ENCODE results near the gene ISM2. TPM values are rescaled to one million over a fixed set of nuclear protein-coding genes. Genes with fewer than 3 reads are reported as not detected.
A peak's percentile ranks its signal among the peaks of the same experiment; 100 is the strongest.
"Not testable (repeated sequence)": the region's sequence is repeated elsewhere in the genome, so short reads cannot be mapped to it uniquely, and the experiment has no call there.

ISM2 gene
- total and polyA plus RNA-seq, 2 experiments from 2014 or later, result 0.69 to 1.3 TPM

DNA sequence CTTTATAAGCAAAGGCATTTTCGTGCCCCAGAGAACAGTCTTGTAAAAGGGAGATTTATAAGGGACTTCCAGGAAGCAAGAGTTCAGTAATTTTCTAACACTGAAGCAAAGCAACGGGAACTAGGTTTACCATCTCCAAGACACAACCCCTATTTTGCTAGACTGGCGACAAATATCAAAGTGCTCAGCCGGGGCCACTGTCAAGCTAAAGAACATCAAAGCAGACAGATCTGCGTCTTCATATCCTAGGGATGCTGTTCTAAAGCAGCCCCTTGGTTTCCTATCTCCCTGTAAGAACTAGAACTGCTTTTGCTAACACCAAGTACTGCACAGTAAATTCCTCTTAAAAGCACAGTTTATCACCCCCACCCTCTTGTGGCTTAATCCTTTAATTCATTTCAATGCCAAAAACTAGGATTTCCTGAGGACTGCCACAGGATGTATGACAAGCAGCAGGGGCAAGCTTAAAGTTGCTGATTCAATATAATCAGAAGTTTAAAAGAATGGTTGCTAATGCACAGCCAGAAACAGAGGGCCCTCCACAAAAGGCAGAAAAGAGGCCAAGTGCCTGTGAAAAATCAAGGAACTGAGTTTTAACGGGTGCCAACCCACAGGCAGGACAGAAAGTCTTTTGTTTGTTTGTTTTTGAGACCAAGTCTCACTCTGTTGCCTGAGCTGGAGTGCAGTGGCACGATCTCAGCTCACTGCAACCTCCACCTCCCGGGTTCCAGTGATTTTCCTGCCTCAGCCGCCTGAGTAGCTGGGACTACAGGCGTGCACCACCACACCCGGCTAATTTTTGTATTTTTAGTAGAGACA lies 44.0 kb upstream of the ISM2 start:
- Histone ChIP-seq H3K9me2 (ENCODE audit: insufficient read depth) (no peaks in the 10 kb centered on the region), H3K36me3 (ENCODE audit: insufficient read depth) (no peaks in the 10 kb centered on the region; the same call in 1 of the 2 replicates), H4K20me1 (replicated peaks; ENCODE audit: insufficient read depth) (no peaks in the 10 kb centered on the region), H3K4me1 (ENCODE audit: insufficient read depth) (no peaks in the 10 kb centered on the region), H2AFZ (no peak overlapping the region), H3K4me3 (no peak overlapping the region), H3K4me2 (no peak overlapping the region), H3K27ac (ENCODE audit: low read depth) (peak overlapping the region; percentile 85), H3K27me3 (ENCODE audit: insufficient read depth) (no peaks in the 10 kb centered on the region), H3K79me2 (replicated peaks; ENCODE audit: insufficient read depth) (no peaks in the 10 kb centered on the region), H3F3A (replicated peaks; ENCODE audit: low read depth) (no peaks in the 10 kb centered on the region)
- H3K36me3 Mint-ChIP-seq (ENCODE audit: low read depth), result peaks cover 9% of the 10 kb centered on the region; the same call in 2 of the 3 replicates
- peaks cover 3% of the 10 kb centered on the region for H3K27me3 Mint-ChIP-seq (ENCODE audit: insufficient read depth, low read depth, poor library complexity)
- no peak for DNase-seq (ENCODE audit: low spot score)
- no peak for ATAC-seq
- H3K4me3 Mint-ChIP-seq, result no peak overlapping the region
- H3K9me3 Mint-ChIP-seq, result no peaks in the 10 kb centered on the region
- H3K4me1 Mint-ChIP-seq, result 0 out of 3 replicates have a peak, but pooled peaks cover 6% of the 10 kb centered on the region
- TF ChIP-seq POLR2AphosphoS5 (IDR thresholded peaks at IDR 0.05; ENCODE audit: low read depth) (no peak), ZNF114 (CRISPR knock-in tag; IDR thresholded peaks at IDR 0.05) (no peak), JUNB (IDR thresholded peaks at IDR 0.05; ENCODE audit: unreplicated experiment) (no peak), NANOG (IDR thresholded peaks at IDR 0.05; ENCODE audit: borderline replicate concordance) (no peak)
- peak overlapping the region; percentile 26; the same call in 1 of the 2 replicates for H3K27ac Mint-ChIP-seq

DNA sequence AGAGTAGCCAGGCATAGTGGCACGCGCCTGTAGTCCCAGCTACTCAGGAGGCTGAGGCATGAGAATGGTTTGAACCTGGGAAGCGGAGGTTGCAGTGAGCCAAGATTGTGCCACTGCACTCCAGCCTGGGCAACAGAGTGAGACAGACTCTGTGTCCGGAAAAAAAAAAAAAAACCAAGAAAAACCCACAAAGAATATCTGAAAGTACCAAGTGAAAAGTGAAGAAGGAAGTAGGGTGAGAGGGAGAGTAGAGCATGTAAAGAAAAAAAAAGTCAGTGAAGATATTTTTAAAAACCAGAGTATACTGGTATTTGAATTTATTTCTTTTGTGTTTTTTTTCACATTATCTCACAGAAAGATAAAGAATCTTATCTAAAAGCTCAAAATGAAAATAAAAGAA lies 43.3 kb upstream of the ISM2 start:
- H3K27ac Mint-ChIP-seq, result 0 out of 2 replicates have a peak overlapping the region, but pooled peaks have one; percentile 31
- H3K4me3 ChIP-seq, result no peak overlapping the region

DNA sequence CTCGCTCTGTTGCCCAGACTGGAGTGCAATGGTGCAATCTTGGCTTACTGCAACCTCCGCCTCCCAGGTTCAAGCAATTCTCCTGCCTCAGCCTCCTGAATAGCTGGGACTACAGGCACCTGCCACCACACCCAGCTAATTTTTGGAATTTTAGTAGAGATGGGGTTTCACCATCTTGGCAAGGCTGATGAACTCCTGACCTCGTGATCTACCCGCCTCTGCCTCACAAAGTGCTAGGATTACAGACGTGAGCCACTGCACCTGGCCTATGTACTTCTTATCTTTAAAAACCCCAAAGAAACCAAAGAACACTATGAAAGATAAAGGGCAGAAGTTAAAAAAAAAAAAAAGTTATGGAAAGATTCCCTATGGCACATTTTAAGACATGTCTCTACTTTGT lies 38.3 kb upstream of the ISM2 start:
- not testable (repeated sequence) for H3K9me2 ChIP-seq (ENCODE audit: insufficient read depth); H3K79me2 ChIP-seq (replicated peaks; ENCODE audit: insufficient read depth); H3K27me3 Mint-ChIP-seq (ENCODE audit: insufficient read depth, low read depth, poor library complexity); H3F3A ChIP-seq (replicated peaks; ENCODE audit: low read depth); H3K4me2 ChIP-seq; H3K36me3 ChIP-seq (ENCODE audit: insufficient read depth); H2AFZ ChIP-seq; H3K4me1 Mint-ChIP-seq; H3K9me3 Mint-ChIP-seq; ATAC-seq; H4K20me1 ChIP-seq (replicated peaks; ENCODE audit: insufficient read depth); H3K4me3 Mint-ChIP-seq; H3K4me3 ChIP-seq; DNase-seq (ENCODE audit: low spot score); H3K27ac ChIP-seq (ENCODE audit: low read depth); H3K27ac Mint-ChIP-seq; H3K27me3 ChIP-seq (ENCODE audit: insufficient read depth); H3K4me1 ChIP-seq (ENCODE audit: insufficient read depth)
- H3K36me3 Mint-ChIP-seq (ENCODE audit: low read depth), result peaks cover 11% of the 10 kb centered on the region; the same call in 2 of the 3 replicates

More for the DNA sequence above, 43.3 kb upstream of the ISM2 start:
- H3K4me1 Mint-ChIP-seq, result 0 out of 3 replicates have a peak, but pooled peaks cover 6% of the 10 kb centered on the region
- Histone ChIP-seq H3K79me2 (replicated peaks; ENCODE audit: insufficient read depth) (no peaks in the 10 kb centered on the region), H3F3A (replicated peaks; ENCODE audit: low read depth) (no peaks in the 10 kb centered on the region), H4K20me1 (replicated peaks; ENCODE audit: insufficient read depth) (no peaks in the 10 kb centered on the region), H3K36me3 (ENCODE audit: insufficient read depth) (no peaks in the 10 kb centered on the region; the same call in 1 of the 2 replicates), H3K4me1 (ENCODE audit: insufficient read depth) (no peaks in the 10 kb centered on the region), H2AFZ (no peak overlapping the region), H3K27me3 (ENCODE audit: insufficient read depth) (no peaks in the 10 kb centered on the region), H3K27ac (ENCODE audit: low read depth) (no peak overlapping the region), H3K4me2 (no peak overlapping the region), H3K9me2 (ENCODE audit: insufficient read depth) (no peaks in the 10 kb centered on the region)
- ATAC-seq, result no peak
- no peaks in the 10 kb centered on the region for H3K9me3 Mint-ChIP-seq
- peaks cover 7% of the 10 kb centered on the region; the same call in 2 of the 3 replicates for H3K36me3 Mint-ChIP-seq (ENCODE audit: low read depth)
- TF ChIP-seq, protein P1, sequence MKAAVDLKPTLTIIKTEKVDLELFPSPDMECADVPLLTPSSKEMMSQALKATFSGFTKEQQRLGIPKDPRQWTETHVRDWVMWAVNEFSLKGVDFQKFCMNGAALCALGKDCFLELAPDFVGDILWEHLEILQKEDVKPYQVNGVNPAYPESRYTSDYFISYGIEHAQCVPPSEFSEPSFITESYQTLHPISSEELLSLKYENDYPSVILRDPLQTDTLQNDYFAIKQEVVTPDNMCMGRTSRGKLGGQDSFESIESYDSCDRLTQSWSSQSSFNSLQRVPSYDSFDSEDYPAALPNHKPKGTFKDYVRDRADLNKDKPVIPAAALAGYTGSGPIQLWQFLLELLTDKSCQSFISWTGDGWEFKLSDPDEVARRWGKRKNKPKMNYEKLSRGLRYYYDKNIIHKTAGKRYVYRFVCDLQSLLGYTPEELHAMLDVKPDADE (IDR thresholded peaks at IDR 0.05), result no peak
- TF ChIP-seq EZH2phosphoT487 (IDR thresholded peaks at IDR 0.05; ENCODE audit: unreplicated experiment) (no peak), STAT1 (IDR thresholded peaks at IDR 0.05; ENCODE audit: unreplicated experiment) (no peak), POLR2AphosphoS5 (IDR thresholded peaks at IDR 0.05; ENCODE audit: low read depth) (no peak), JUNB (IDR thresholded peaks at IDR 0.05; ENCODE audit: unreplicated experiment) (no peak), ZNF331 (CRISPR knock-in tag; IDR thresholded peaks at IDR 0.05; ENCODE audit: low read depth) (no peak)
- H3K4me3 Mint-ChIP-seq, result no peak overlapping the region
- peaks cover 3% of the 10 kb centered on the region for H3K27me3 Mint-ChIP-seq (ENCODE audit: insufficient read depth, low read depth, poor library complexity)
- DNase-seq (ENCODE audit: low spot score), result no peak

Data from GM23338 (cell line).